Upper lobe of left lung (tissue), 6 donors: ENCODE measurements around the gene TMPRSS9. TPM values are rescaled to one million over a fixed set of nuclear protein-coding genes. Genes with fewer than 3 reads are reported as not detected.

Experiments
- ATAC-seq, 2 donors: fragments of 200-7000 bp; cut with Tn5 transposase; one replicate each; pipeline ENCODE4 v1.9.1; 2022; ENCODE audit warnings: mild to moderate bottlenecking in 2 of 2, moderate library complexity in 2 of 2; ENCODE audit not compliant: low FRiP score in 2 of 2
- DNase-seq, 2 donors: peaks; one replicate each; pipeline ENCODE4 v3.0.0-alpha.2; 2019 to 2020
- H3K27ac ChIP-seq, 4 donors: fragments of 200-600 bp; sonication (generic); one replicate each; pipeline ENCODE4 v1.5.1; 2016 to 2019
- H3K27me3 ChIP-seq, 4 donors: fragments of 200-600 bp; sonication (generic); one replicate each; pipeline ENCODE4 v1.5.1; 2017 to 2019
- H3K36me3 ChIP-seq, 4 donors: fragments of 200-600 bp; sonication (generic); one replicate each; pipeline ENCODE4 v1.5.1; 2016 to 2019
- H3K4me1 ChIP-seq, 4 donors: fragments of 200-600 bp; sonication (generic); one replicate each; pipeline ENCODE4 v1.5.1; 2018 to 2019
- H3K4me3 ChIP-seq, 4 donors: fragments of 200-600 bp; sonication (generic); one replicate each; pipeline ENCODE4 v1.5.1; 2017 to 2019; ENCODE audit warnings: mild to moderate bottlenecking in 2 of 4, moderate library complexity in 1 of 4
- H3K9me3 ChIP-seq, 4 donors: fragments of 200-600 bp; sonication (generic); one replicate each; pipeline ENCODE4 v1.5.1; 2018 to 2019
- EP300 ChIP-seq, 4 donors: sonication (generic); formaldehyde crosslinking; IDR thresholded peaks; one replicate each; pipeline ENCODE4 v1.5.1; 2017; ENCODE audit warnings: antibody characterized with exemption in 4 of 4, control low read depth in 2 of 4
- POLR2A ChIP-seq, 4 donors: fragments of 450-650 bp; IDR thresholded peaks; one replicate each; pipeline ENCODE4 v1.5.1; 2016 to 2017; ENCODE audit warnings: antibody characterized with exemption in 4 of 4, mild to moderate bottlenecking in 2 of 4
- POLR2AphosphoS5 ChIP-seq, 2 donors: sonication (generic); formaldehyde crosslinking; IDR thresholded peaks; one replicate each; pipeline ENCODE4 v1.5.1; 2017; ENCODE audit warnings: antibody characterized with exemption in 2 of 2
- WGBS, 2 donors: methylation state at CpG; one replicate each; pipeline ENCODE4 v1.1.5; 2017 to 2018; 5-methylcytosine and 5-hydroxymethylcytosine counted together
- total RNA-seq, 6 donors: library from RNA; depleted of rRNA in 4 of 6; stranded (reverse); fragments of >200 nt in 4 of 6; gene quantifications; one replicate each; pipeline versions ENCODE4 v1.1.0 to v1.2.1, GENCODE V29; 2016 to 2021
- TF ChIP-seq, protein P1 (sequence below), 6 experiments: fragments of 450-650 bp in 4 of 6; fragments of 200-600 bp in 2 of 6; sonication (generic) in 2 of 6; IDR thresholded peaks; one replicate each; pipeline ENCODE4 v1.5.1; 2016 to 2019; ENCODE audit warnings: antibody characterized with exemption in 6 of 6
- donor health status: DM: no; HTN: no; CAD: no; lungs with moderate emphysema.
- donor health status: DM: no; HTN: yes; CAD: no; lungs with severe emphysema.

The TMPRSS9 gene
- total RNA-seq, 6 donors from 2014 or later = 0.14 to 0.55 (median 0.26) TPM; not detected in 2

DNA sequence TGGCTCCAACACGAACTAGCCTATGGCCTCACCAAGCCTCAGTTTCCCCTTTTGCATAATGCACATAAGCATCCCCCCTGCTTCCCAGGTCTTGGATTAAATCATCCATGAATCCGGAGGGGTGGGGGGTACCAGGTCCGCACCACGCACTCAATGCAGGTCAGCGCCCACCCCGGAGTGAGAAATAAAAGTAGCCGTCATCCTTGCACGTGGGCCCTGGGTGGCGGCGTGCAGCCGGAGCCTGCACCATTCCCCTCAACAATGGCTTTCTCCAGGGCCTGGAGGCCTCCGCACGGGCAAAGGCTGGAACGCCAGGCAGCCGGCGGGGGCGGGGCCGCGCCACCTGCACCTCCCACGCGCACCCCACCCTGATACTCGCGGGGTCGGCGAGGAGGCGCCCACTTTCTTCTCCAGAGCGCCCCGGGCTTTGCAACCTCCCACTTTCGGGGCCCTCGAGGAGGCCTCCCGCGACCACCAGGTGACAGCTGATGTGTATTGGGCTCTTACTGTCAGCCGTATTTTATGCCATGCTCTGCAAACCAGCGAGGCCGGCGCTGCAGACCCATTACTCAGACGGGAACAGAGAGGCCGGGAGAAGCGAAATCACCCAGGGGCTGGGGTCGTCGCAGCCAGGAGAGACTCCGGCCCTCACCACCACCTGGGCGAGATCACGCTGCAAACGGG, 115.1 kb downstream of the TMPRSS9 start:
- TF ChIP-seq, protein P1, sequence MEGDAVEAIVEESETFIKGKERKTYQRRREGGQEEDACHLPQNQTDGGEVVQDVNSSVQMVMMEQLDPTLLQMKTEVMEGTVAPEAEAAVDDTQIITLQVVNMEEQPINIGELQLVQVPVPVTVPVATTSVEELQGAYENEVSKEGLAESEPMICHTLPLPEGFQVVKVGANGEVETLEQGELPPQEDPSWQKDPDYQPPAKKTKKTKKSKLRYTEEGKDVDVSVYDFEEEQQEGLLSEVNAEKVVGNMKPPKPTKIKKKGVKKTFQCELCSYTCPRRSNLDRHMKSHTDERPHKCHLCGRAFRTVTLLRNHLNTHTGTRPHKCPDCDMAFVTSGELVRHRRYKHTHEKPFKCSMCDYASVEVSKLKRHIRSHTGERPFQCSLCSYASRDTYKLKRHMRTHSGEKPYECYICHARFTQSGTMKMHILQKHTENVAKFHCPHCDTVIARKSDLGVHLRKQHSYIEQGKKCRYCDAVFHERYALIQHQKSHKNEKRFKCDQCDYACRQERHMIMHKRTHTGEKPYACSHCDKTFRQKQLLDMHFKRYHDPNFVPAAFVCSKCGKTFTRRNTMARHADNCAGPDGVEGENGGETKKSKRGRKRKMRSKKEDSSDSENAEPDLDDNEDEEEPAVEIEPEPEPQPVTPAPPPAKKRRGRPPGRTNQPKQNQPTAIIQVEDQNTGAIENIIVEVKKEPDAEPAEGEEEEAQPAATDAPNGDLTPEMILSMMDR (IDR thresholded peaks at IDR 0.05) = peak in 1 of 6 experiments; percentile 7
- TF ChIP-seq POLR2A (IDR thresholded peaks at IDR 0.05) (peak in 1 of 4 donors; percentile 14), EP300 (IDR thresholded peaks at IDR 0.05) (no peak), POLR2AphosphoS5 (IDR thresholded peaks at IDR 0.05) (no peak)
- 0% methylated on average over 17 to 33 of the region's 45 CpGs for whole genome bisulfite sequencing, 2 donors
- peak; percentile 67 to 93 for DNase-seq

More for the DNA sequence above, 115.1 kb downstream of the TMPRSS9 start:
- Histone ChIP-seq H3K9me3 (no peaks in the 10 kb centered on the region), H3K27me3 (no peaks in the 10 kb centered on the region), H3K36me3 (peaks cover 0 to 19% (median 11%) of the 10 kb centered on the region in 4 donors), H3K4me3 (peak overlapping the region; percentile 48 to 98 (median 72)), H3K27ac (peak overlapping the region; percentile 90 to 95 (median 92)), H3K4me1 (peaks cover 13 to 36% (median 30%) of the 10 kb centered on the region in 4 donors)
- peak; percentile 25 to 38 for ATAC-seq

Other genes with a start within 250 kb of the TMPRSS9 start
- gene AP3D1, start 208.7 kb upstream of the TMPRSS9 start, total RNA-seq = 100 to 1,000 TPM in 5 of 6 donors, 10 to 100 TPM in 1; 73.5 to 180 (median 115) TPM
- 100 to 1,000 TPM in 1 of 6 donors, 10 to 100 TPM in 5; 30.3 to 104 (median 37.2) TPM for gene DOT1L, start 196.3 kb upstream of the TMPRSS9 start, total RNA-seq
- 100 to 1,000 TPM in 2 of 6 donors, 10 to 100 TPM in 4; 67.2 to 114 (median 79.3) TPM for gene PLEKHJ1, start 123.9 kb upstream of the TMPRSS9 start, total RNA-seq
- 100 to 1,000 TPM in 1 of 6 donors, 10 to 100 TPM in 5; 39.8 to 104 (median 70.7) TPM for gene SF3A2, start 123.4 kb upstream of the TMPRSS9 start, total RNA-seq
- gene AMH, start 110.9 kb upstream of the TMPRSS9 start, total RNA-seq = 1 to 10 TPM; 1.1 to 6.3 (median 3.2) TPM
- 1 to 10 TPM in 3 of 6 donors, not detected in 3; 1.2 to 3.7 (median 1.7) TPM for gene JSRP1, start 103.8 kb upstream of the TMPRSS9 start, total RNA-seq
- gene PEAK3, start 78.1 kb upstream of the TMPRSS9 start, total RNA-seq = 1 to 10 TPM; 2.4 to 8.6 (median 4.6) TPM
- gene LINGO3, start 52.1 kb upstream of the TMPRSS9 start, total RNA-seq = under 1 TPM in 3 of 6 donors, not detected in 3; 0.10 to 0.61 (median 0.17) TPM
- 100 to 1,000 TPM in 2 of 6 donors, 10 to 100 TPM in 4; 58.6 to 127 (median 89.8) TPM for gene LSM7, start 31.7 kb upstream of the TMPRSS9 start, total RNA-seq
- gene SPPL2B, start 31.6 kb upstream of the TMPRSS9 start, total RNA-seq = 100 to 1,000 TPM in 1 of 6 donors, 10 to 100 TPM in 5; 38.3 to 268 (median 61.7) TPM
- gene TIMM13, start 67.3 kb downstream of the TMPRSS9 start, total RNA-seq = 10 to 100 TPM; 26.2 to 82.3 (median 40.0) TPM
- 10 to 100 TPM; 15.7 to 49.7 (median 28.2) TPM for gene LMNB2, start 96.7 kb downstream of the TMPRSS9 start, total RNA-seq
- gene GADD45B, start 115.9 kb downstream of the TMPRSS9 start, total RNA-seq = 100 to 1,000 TPM in 4 of 6 donors, 10 to 100 TPM in 2; 93.2 to 247 (median 139) TPM